ENCODE measurements around the gene LRP1. TPM values are rescaled to one million over a fixed set of nuclear protein-coding genes. Genes with fewer than 3 reads are reported as not detected.

LRP1 gene
- total RNA-seq, 1 donor from 2014 or later, result 448 TPM

DNA sequence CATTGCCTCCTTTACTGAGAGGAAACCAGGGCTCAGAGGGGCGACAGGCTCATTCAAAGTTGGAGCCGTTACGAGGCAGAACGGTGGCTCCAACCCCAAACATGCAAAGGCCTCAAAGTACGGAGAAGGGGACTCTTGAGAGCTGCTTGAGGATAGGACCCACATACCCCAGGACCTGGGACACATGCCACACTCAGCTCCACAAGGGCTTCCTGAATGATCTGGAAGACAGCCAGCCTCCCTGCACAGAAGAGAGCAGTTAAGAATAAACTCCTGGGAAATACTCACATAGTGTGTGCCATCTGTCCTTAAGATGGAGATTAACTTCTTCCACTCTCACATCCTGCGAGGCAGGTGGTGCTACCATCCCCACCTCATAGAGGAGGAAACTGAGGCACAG lies 61.8 kb downstream of the LRP1 start:
- no peak overlapping the region for H3K4me3 Mint-ChIP-seq (ENCODE audit: unreplicated experiment)
- DNase-seq (ENCODE audit: low spot score), result no peak
- H3K4me1 Mint-ChIP-seq (ENCODE audit: low read depth), result no peaks in the 10 kb centered on the region
- TF ChIP-seq, protein P1, sequence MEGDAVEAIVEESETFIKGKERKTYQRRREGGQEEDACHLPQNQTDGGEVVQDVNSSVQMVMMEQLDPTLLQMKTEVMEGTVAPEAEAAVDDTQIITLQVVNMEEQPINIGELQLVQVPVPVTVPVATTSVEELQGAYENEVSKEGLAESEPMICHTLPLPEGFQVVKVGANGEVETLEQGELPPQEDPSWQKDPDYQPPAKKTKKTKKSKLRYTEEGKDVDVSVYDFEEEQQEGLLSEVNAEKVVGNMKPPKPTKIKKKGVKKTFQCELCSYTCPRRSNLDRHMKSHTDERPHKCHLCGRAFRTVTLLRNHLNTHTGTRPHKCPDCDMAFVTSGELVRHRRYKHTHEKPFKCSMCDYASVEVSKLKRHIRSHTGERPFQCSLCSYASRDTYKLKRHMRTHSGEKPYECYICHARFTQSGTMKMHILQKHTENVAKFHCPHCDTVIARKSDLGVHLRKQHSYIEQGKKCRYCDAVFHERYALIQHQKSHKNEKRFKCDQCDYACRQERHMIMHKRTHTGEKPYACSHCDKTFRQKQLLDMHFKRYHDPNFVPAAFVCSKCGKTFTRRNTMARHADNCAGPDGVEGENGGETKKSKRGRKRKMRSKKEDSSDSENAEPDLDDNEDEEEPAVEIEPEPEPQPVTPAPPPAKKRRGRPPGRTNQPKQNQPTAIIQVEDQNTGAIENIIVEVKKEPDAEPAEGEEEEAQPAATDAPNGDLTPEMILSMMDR (IDR thresholded peaks at IDR 0.05), result no peak
- no peaks in the 10 kb centered on the region for H3K27me3 Mint-ChIP-seq (ENCODE audit: low read depth)
- H3K36me3 Mint-ChIP-seq (ENCODE audit: low read depth), result peaks cover 49% of the 10 kb centered on the region
- no peaks in the 10 kb centered on the region for H3K9me3 Mint-ChIP-seq (ENCODE audit: low read depth)
- peak overlapping the region; percentile 10 for H3K27ac Mint-ChIP-seq (ENCODE audit: unreplicated experiment)

DNA sequence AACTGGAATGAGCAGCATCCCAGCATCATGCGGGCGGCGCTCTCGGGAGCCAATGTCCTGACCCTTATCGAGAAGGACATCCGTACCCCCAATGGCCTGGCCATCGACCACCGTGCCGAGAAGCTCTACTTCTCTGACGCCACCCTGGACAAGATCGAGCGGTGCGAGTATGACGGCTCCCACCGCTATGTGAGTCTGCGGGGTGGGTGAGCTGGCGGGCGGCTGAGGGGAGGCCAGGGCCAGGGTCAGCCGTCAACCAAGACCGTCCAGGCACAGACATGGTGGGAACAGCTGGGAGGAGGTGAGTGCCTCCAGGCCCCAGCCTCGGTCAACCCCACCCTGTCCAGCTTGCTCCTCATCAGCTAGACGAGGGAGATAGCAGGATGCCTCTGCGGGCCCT lies 62.5 kb downstream of the LRP1 start:
- H3K4me3 Mint-ChIP-seq (ENCODE audit: unreplicated experiment), result no peak overlapping the region
- H3K27ac Mint-ChIP-seq (ENCODE audit: unreplicated experiment), result no peak overlapping the region
- H3K27me3 Mint-ChIP-seq (ENCODE audit: low read depth), result no peaks in the 10 kb centered on the region
- DNase-seq (ENCODE audit: low spot score), result no peak
- peaks cover 53% of the 10 kb centered on the region for H3K36me3 Mint-ChIP-seq (ENCODE audit: low read depth)
- TF ChIP-seq, protein P1 (IDR thresholded peaks at IDR 0.05), result no peak
- H3K4me1 Mint-ChIP-seq (ENCODE audit: low read depth), result no peaks in the 10 kb centered on the region
- no peaks in the 10 kb centered on the region for H3K9me3 Mint-ChIP-seq (ENCODE audit: low read depth)

DNA sequence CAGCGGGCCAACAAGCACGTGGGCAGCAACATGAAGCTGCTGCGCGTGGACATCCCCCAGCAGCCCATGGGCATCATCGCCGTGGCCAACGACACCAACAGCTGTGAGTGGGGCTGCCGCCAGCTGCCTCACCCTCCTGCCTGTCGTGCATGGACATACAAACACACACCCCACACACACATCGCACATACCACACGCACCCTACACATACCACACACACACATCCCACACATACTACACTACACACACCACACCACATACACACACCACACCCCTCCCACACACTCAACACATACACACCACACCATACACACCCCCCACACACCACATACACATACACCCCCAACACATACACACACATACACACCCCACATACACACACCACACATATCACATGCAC lies 63.1 kb downstream of the LRP1 start:
- H3K4me1 Mint-ChIP-seq (ENCODE audit: low read depth), result no peaks in the 10 kb centered on the region
- no peaks in the 10 kb centered on the region for H3K27me3 Mint-ChIP-seq (ENCODE audit: low read depth)
- H3K36me3 Mint-ChIP-seq (ENCODE audit: low read depth), result peaks cover 54% of the 10 kb centered on the region
- H3K9me3 Mint-ChIP-seq (ENCODE audit: low read depth), result no peaks in the 10 kb centered on the region
- no peak overlapping the region for H3K4me3 Mint-ChIP-seq (ENCODE audit: unreplicated experiment)
- DNase-seq (ENCODE audit: low spot score), result no peak
- TF ChIP-seq, protein P1 (IDR thresholded peaks at IDR 0.05), result no peak
- no peak overlapping the region for H3K27ac Mint-ChIP-seq (ENCODE audit: unreplicated experiment)

GRCh38 chr12:57192920-57193319 lies 64.6 kb downstream of the LRP1 start:
- TF ChIP-seq, protein P1 (IDR thresholded peaks at IDR 0.05), result no peak
- no peaks in the 10 kb centered on the region for H3K9me3 Mint-ChIP-seq (ENCODE audit: low read depth)
- H3K36me3 Mint-ChIP-seq (ENCODE audit: low read depth), result peaks cover 57% of the 10 kb centered on the region
- no peaks in the 10 kb centered on the region for H3K4me1 Mint-ChIP-seq (ENCODE audit: low read depth)
- H3K4me3 Mint-ChIP-seq (ENCODE audit: unreplicated experiment), result no peak overlapping the region
- H3K27ac Mint-ChIP-seq (ENCODE audit: unreplicated experiment), result no peak overlapping the region
- H3K27me3 Mint-ChIP-seq (ENCODE audit: low read depth), result no peaks in the 10 kb centered on the region
- DNase-seq (ENCODE audit: low spot score), result no peak

- no peaks in the 10 kb centered on the region for H3K4me1 Mint-ChIP-seq (ENCODE audit: low read depth)
- H3K27me3 Mint-ChIP-seq (ENCODE audit: low read depth), result no peaks in the 10 kb centered on the region
- H3K36me3 Mint-ChIP-seq (ENCODE audit: low read depth), result peaks cover 58% of the 10 kb centered on the region
- TF ChIP-seq, protein P1 (IDR thresholded peaks at IDR 0.05), result no peak
- no peak overlapping the region for H3K4me3 Mint-ChIP-seq (ENCODE audit: unreplicated experiment)
- no peak overlapping the region for H3K27ac Mint-ChIP-seq (ENCODE audit: unreplicated experiment)
- no peak for DNase-seq (ENCODE audit: low spot score)
- no peaks in the 10 kb centered on the region for H3K9me3 Mint-ChIP-seq (ENCODE audit: low read depth)
Measured at GRCh38 chr12:57193706-57194245, 65.5 kb downstream of the LRP1 start.

All from chondrocyte (in vitro differentiated cells).